HL-60/S4 treated with retinoic acid at 250 ng/mL for 4 days and 3 days (cell line): ENCODE data around the gene SELENON.

Experiments
- in situ Hi-C: fragments of 300-500 bp; cut with MboI; formaldehyde crosslinking; loops from 2 replicates; pipeline ENCODE4 v1.7.0; 2022; ENCODE audit warnings: low sequenced_read_pairs

The SELENON gene

GRCh38 chr1:25807480-25808390, 7.7 kb downstream of the SELENON start:
- in situ Hi-C loops, result loop anchor here (10.0 kb wide), 1 partner anchor 563 kb away; the partner anchor contains the start of gene RSRP1

DNA sequence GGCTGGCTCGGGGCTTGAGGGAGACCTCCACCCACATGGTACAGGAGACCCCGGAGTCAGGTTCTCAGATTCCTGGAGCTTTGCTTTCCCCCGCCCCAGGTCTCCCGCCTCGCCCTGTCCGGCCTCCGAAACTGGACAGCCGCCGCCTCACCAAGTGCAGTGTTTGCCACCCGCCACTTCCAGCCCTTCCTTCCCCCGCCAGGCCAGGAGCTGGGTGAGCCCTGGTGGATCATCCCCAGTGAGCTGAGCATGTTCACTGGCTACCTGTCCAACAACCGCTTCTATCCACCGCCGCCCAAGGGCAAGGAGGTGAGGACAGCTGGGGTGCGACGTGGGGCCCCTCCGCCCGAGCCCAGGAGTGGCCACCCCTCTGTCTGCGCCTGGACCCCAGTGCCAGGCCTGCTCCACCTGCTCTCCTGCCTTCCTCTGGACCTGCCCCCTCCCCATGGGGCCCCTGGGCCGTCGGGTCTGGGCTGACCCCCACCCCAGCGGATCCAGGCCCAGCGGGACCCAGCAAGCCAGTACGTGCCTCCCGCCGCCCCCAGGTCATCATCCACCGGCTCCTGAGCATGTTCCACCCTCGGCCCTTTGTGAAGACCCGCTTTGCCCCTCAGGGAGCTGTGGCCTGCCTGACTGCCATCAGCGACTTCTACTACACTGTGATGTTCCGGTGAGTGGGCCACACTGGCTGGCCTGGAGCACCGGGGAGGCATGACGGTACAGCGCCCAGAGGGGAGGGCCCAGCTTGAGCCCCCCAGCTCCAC, 8.7 kb downstream of the SELENON start:
- in situ Hi-C loops, result loop anchor here (10.0 kb wide), 1 partner anchor 564 kb away; the partner anchor contains the start of gene RSRP1

- in situ Hi-C loops, result loop anchor here (10.0 kb wide), 1 partner anchor 565 kb away; the partner anchor contains the start of gene RSRP1
Measured at GRCh38 chr1:25809283-25809926, 9.4 kb downstream of the SELENON start.

DNA sequence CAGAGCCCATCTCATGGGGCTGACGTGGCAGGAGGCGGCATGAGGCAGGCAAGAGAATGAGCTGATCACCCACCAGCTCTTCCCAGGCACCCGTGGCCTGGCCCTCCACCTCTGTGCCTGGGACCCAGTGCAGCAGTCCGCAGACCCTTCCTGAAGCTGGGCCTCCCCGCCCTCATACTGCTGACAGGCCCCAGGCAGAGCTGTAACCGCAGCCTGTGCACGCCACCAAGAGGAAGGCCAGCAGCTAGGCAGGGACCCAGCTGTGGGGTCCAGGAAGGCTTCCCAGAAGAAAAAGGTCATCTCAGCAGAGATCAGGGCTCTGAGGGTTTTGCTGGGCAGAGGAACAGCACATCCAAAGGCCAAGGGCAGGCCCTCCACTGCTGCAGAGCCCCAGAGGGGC, 9.9 kb downstream of the SELENON start:
- in situ Hi-C loops, result loop anchor here (10.0 kb wide), 1 partner anchor 565 kb away; the partner anchor contains the start of gene RSRP1

- in situ Hi-C loops, result no loop called here
Measured at GRCh38 chr1:25810341-25811299, 10.6 kb downstream of the SELENON start.

- in situ Hi-C loops, result no loop called here
Measured at GRCh38 chr1:25811384-25812082, 11.5 kb downstream of the SELENON start.

- in situ Hi-C loops, result no loop called here
Measured at GRCh38 chr1:25813071-25813733, 13.2 kb downstream of the SELENON start.

GRCh38 chr1:25813734-25814471, 13.9 kb downstream of the SELENON start:
- in situ Hi-C loops, result no loop called here

GRCh38 chr1:25814549-25815087, 14.6 kb downstream of the SELENON start:
- in situ Hi-C loops, result no loop called here

- in situ Hi-C loops, result no loop called here
Measured at GRCh38 chr1:25815208-25816111, 15.5 kb downstream of the SELENON start.

DNA sequence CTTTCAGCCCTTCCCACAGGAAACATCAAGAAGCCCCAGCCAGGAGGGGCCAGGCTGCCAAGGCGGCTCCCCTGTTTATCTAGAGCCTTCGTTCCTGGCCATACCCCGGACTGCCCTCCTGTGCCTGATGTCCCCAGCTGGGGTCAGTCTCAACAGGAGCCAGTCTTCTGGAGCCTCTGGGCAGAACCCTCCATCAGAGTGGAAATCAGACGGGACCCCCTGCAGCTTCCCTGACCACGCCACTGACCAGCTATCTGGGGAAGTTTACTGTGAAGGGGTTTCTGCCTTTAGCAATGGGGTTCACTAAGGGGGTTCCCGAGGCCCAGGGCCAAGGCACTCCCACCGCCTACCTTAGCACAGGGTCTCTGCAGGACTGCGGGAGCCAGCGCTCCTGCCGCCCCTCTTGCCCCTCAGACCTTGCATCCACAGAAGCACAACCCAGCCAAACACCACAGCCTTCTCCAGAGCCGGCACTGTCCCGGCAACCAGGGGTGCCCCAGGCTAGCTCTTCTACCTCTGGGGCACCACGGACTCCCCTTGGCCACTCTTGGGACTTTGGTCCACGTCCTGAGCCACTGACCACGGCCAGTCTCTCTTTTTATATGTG, 16.2 kb downstream of the SELENON start:
- in situ Hi-C loops, result no loop called here

DNA sequence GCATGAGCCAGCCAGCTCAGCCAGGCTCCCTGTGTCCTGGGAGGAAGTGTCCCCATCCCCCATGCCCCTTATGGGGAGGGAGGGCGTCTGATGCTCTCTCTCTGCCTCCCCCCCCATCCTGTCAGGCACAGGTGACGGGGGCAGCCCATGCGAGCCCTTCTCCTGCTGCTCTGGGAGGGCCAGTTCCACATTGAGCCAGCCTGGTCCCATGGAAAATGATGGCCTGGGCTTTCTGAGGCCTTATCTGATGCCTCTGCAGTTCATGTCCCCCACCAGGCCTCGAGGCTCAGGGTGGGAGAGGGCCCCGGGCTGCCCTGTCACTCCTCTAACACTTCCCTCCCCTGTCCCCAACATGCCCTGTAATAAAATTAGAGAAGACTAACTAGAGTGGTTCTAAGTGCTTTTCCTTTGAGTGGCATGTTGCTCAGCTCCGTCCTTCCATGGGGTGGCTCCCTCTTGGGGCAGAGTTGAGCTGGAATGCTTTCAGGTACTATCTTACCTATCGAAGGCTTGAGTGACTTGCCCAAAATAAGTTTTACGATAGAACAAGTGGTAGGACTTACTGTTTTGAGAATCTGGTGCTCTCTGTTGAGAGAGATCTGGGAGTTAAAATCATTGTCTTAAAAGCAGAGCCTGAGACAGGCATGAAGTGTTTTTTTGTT, 18.0 kb downstream of the SELENON start:
- in situ Hi-C loops, result no loop called here

- in situ Hi-C loops, result no loop called here
Measured at GRCh38 chr1:25818569-25818968, 18.6 kb downstream of the SELENON start.

- in situ Hi-C loops, result no loop called here
Measured at GRCh38 chr1:25819491-25820246, 19.7 kb downstream of the SELENON start, which contains the start of gene MTFR1L. MTFR1L (plus strand) TSS chr1:25819954; CDS start chr1:25823105, 3,151 bp downstream.
